ENCODE measurements around the gene TBC1D4.

The TBC1D4 gene

DNA sequence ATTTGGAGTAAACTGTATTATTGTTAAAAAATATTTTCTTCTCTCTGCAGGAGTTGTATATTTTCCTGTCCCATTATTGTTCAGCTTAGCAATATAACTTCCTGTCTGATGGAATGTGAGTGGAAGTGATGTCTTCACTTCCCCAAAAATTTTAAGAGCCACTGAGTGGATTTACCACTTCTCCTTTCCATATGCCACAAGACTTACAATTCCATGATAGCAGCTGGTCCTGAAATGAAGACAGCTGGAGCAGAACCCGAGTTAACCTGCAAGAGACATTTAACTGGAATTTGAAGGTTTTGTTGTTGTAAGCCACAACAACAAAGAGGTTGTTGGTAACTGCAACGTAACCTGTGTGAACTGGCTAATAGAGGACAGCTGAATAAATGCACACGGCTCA is 23.4 kb upstream of the TBC1D4 start:
- no peak overlapping the region for H3K4me3 ChIP-seq (ENCODE audit: low read depth, low read length)
- no peak for DNase-seq (ENCODE audit: low read depth)
- TF ChIP-seq, protein P1, sequence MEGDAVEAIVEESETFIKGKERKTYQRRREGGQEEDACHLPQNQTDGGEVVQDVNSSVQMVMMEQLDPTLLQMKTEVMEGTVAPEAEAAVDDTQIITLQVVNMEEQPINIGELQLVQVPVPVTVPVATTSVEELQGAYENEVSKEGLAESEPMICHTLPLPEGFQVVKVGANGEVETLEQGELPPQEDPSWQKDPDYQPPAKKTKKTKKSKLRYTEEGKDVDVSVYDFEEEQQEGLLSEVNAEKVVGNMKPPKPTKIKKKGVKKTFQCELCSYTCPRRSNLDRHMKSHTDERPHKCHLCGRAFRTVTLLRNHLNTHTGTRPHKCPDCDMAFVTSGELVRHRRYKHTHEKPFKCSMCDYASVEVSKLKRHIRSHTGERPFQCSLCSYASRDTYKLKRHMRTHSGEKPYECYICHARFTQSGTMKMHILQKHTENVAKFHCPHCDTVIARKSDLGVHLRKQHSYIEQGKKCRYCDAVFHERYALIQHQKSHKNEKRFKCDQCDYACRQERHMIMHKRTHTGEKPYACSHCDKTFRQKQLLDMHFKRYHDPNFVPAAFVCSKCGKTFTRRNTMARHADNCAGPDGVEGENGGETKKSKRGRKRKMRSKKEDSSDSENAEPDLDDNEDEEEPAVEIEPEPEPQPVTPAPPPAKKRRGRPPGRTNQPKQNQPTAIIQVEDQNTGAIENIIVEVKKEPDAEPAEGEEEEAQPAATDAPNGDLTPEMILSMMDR (conservative IDR thresholded peaks at IDR 0.05; ENCODE audit: low read depth, low read length) = no peak

DNA sequence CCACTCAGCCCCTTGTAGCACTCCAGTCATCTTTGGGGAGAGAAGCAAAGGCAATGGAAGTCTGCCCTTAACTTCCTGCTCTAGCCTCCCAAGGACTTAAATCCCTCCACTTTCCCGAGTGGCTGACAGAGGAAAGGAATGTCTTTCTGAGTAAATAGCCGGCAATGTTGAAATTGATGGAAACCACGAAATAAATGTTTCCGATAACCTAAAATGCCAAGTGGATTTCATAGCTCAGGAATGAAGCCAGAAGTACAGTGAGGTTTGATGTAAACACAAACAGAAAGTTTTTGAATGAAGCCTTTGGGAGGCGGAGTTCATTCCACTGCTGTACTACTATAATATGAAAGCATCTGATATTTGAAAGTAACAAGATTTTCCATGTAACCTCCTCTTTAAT is 14.0 kb upstream of the TBC1D4 start:
- TF ChIP-seq, protein P1 (conservative IDR thresholded peaks at IDR 0.05; ENCODE audit: low read depth, low read length) = no peak
- H3K4me3 ChIP-seq (ENCODE audit: low read depth, low read length) = no peak overlapping the region
- peak; percentile 93 for DNase-seq (ENCODE audit: low read depth)

DNA sequence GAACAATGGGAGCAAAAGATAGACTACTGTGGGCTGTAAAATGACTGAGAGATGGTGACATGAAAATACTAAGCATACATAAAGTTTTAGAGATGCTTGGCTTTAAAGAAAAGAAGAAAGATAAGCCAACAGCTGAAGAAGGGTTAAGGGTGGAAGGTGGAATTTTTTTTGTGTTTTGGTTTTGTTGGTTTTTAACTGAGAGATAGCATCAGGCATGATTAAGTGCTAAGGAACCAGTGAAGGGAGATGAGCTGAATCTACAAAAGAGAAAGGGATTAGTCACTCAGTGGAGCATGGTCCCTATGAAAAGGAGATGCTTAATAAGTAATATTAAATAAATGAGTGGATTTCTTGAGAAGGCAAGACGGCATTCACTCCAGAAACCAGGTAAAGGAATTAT is 12.5 kb upstream of the TBC1D4 start:
- peak; percentile 49 for DNase-seq (ENCODE audit: low read depth)
- TF ChIP-seq, protein P1 (conservative IDR thresholded peaks at IDR 0.05; ENCODE audit: low read depth, low read length) = no peak
- H3K4me3 ChIP-seq (ENCODE audit: low read depth, low read length) = no peak overlapping the region

DNA sequence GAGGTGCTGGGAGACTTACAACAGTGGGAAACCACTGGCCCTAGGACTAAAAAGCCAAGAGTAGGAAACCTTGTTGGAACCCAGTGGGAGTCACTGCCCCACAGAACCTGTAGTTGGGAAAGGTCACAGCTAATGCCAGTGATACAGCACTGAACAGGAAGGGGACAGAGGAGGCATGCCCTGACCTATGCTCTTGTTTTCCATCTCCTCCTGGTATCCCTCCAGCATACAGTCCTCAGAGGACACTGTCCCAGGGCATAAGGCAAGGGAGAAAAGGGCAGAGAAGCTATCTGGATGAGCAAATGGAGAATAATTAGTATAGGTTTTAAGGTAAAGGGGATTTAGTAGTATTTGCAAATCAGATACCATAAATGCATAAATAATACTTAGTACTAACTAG is 11.2 kb upstream of the TBC1D4 start:
- no peak for DNase-seq (ENCODE audit: low read depth)
- TF ChIP-seq, protein P1 (conservative IDR thresholded peaks at IDR 0.05; ENCODE audit: low read depth, low read length) = no peak
- H3K4me3 ChIP-seq (ENCODE audit: low read depth, low read length) = no peak overlapping the region

DNA sequence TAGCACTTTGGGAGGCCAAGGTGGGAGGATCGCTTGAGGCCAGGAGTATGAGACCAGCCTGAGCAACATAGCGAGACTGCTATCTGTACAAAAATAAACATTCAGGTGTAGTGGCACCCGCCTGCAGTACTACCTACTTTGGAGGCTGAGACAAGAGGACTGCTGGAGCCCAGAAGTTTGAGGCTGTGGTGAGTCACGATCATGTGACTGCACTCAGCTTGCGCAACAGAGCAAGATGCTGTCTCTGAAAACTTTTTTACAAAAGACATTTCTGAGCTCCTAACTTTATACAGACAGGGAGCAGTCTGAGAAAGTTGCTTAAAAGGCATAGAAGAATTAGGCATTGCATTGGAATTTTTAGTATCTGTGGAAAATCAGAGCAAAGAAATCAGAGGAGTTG is 10.4 kb upstream of the TBC1D4 start:
- TF ChIP-seq, protein P1 (conservative IDR thresholded peaks at IDR 0.05; ENCODE audit: low read depth, low read length) = no peak
- no peak overlapping the region for H3K4me3 ChIP-seq (ENCODE audit: low read depth, low read length)
- DNase-seq (ENCODE audit: low read depth) = peak; percentile 60

DNA sequence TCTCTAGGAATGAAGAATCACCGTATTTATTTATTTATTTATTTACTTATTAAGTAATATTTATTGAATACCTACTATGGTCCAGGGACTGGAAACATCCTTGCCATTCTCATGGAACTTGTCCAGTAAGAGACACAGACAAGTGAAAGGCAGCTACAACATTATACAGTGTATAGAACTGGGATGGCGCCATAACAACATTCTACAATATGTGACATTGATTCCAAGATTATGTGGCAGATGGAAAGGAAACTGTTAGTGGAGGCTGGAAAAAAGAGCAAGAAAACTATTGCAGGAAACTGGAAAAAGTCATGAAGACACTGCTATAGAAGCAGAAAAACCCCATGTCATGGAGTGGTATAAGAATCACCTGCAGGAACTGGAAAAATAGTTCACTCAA is 9.4 kb upstream of the TBC1D4 start:
- TF ChIP-seq, protein P1 (conservative IDR thresholded peaks at IDR 0.05; ENCODE audit: low read depth, low read length) = no peak
- no peak for DNase-seq (ENCODE audit: low read depth)
- no peak overlapping the region for H3K4me3 ChIP-seq (ENCODE audit: low read depth, low read length)

DNA sequence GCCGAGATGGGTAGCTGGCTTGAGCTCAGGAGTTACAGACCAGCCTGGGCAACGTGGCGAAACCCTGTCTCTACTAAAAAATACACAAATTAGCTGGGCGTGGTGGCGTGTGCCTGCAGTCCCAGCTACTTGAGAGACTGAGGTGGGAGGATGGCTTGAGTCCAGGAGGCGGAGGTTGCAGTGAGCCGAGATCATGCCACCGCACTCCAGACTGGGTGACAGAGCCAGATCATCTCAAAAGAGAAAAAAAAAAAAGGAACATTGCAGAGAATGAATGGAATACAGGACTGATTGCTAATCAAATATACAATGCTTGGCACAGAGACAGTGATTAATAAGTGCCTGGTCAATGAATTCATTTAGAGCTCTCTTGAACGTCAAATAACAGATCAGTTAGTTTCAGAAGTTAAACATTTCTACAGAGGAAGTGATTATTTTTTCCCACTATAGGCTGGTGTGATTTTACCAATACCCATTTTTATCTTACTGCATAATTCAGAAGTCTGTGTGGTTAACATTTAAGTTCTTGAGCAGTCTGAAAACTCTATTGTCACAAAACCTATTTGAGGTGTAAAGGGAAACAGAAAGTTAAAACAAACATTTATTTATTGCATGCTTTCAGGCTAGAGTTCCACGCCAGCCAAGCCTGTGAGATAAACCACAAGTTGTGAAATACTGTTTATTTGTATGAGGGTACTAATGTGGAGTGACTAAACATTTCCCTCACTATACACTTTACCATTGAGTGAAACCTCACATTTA is 7.7 kb upstream of the TBC1D4 start:
- TF ChIP-seq, protein P1 (conservative IDR thresholded peaks at IDR 0.05; ENCODE audit: low read depth, low read length) = no peak
- peak; percentile 86 for DNase-seq (ENCODE audit: low read depth)
- no peak overlapping the region for H3K4me3 ChIP-seq (ENCODE audit: low read depth, low read length)
